Motor neuron (in vitro differentiated cells): ENCODE results near the gene TPRG1L. TPM values are rescaled to one million over a fixed set of nuclear protein-coding genes. Genes with fewer than 3 reads are reported as not detected.

Experiments used
- ATAC-seq, 8 experiments: fragments of 200-7000 bp; cut with Tn5 transposase; replicated peaks in 6 of 8; 2 replicates each; pipeline ENCODE4 v1.8.0; 2021; ENCODE audit warnings: mild to moderate bottlenecking in 8 of 8, moderate library complexity in 8 of 8
- H3K27ac ChIP-seq, 2 donors: fragments of 250-450 bp; sonication (Bioruptor Pico); 2 replicates each; pipeline ENCODE4 v1.9.0; 2021; ENCODE audit warnings: antibody characterized with exemption in 2 of 2, mild to moderate bottlenecking in 2 of 2, moderate library complexity in 1 of 2
- H3K4me1 ChIP-seq, 2 donors: fragments of 250-450 bp; sonication (Bioruptor Pico); replicated peaks in 1 of 2; 2 replicates each; pipeline ENCODE4 v1.6.1; 2021; ENCODE audit warnings: antibody characterized with exemption in 2 of 2, mild to moderate bottlenecking in 2 of 2, moderate library complexity in 1 of 2
- H3K4me3 ChIP-seq, 5 donors: fragments of 250-450 bp; sonication (Bioruptor Pico); 2 replicates each; pipeline ENCODE4 v1.9.0; 2021; ENCODE audit warnings: antibody characterized with exemption in 5 of 5, mild to moderate bottlenecking in 5 of 5, moderate library complexity in 4 of 5
- WGBS, 10 experiments: fragments of 450-650 bp; shearing (Covaris generic); methylation state at CpG; one replicate each; pipeline ENCODE4 v1.0.0; 2022; 5-methylcytosine and 5-hydroxymethylcytosine counted together
- in situ Hi-C, 9 experiments: fragments of 400-800 bp; cut with MboI; loops; one replicate each; pipeline ENCODE4 v1.15.0; 2021; ENCODE audit warnings: low sequenced_read_pairs in 9 of 9, low pct_unique_long_range_greater_than_20kb in 2 of 9; ENCODE audit not compliant: unreplicated experiment in 9 of 9
- total RNA-seq, 8 experiments: library from RNA; unstranded; fragments of 300-600 nt; gene quantifications; 2 replicates each; pipeline versions ENCODE4 v1.2.3 to v1.2.4, GENCODE V29; 2022

Gene TPRG1L
- total RNA-seq, 8 experiments from 2014 or later: 12.6 to 36.3 (median 25.7) TPM

GRCh38 chr1:3672231-3672970, 47.6 kb downstream of the TPRG1L start:
- in situ Hi-C loops: no loop called here
- Histone ChIP-seq H3K4me3 (no peak overlapping the region), H3K4me1 (peaks cover 10 to 25% of the 10 kb centered on the region in 2 donors), H3K27ac (no peak overlapping the region)
- no peak for ATAC-seq
- 76 to 100% (median 100%) methylated on average over 1 to 7 of the region's 21 CpGs; no CpG with 5 or more reads in 5 of the 10 experiments for WGBS, 10 experiments

- Histone ChIP-seq H3K27ac (no peak overlapping the region), H3K4me1 (peaks cover 10 to 25% of the 10 kb centered on the region in 2 donors), H3K4me3 (no peak overlapping the region)
- in situ Hi-C loops: no loop called here
- WGBS, 10 experiments: 63 to 100% (median 84%) methylated on average over 3 to 13 of the region's 17 CpGs; no CpG with 5 or more reads in 4 of the 10 experiments
- no peak for ATAC-seq
These were observed 48.2 kb downstream of the TPRG1L start for GRCh38 chr1:3672971-3673361.

- Histone ChIP-seq H3K27ac (no peak overlapping the region), H3K4me1 (peaks cover 8 to 23% of the 10 kb centered on the region in 2 donors), H3K4me3 (no peak overlapping the region)
- in situ Hi-C loops: no loop called here
- ATAC-seq: no peak
- 72 to 100% (median 88%) methylated on average over 2 to 22 of the region's 25 CpGs; no CpG with 5 or more reads in 4 of the 10 experiments for WGBS, 10 experiments
These were observed 48.7 kb downstream of the TPRG1L start for GRCh38 chr1:3673381-3674099.

- in situ Hi-C loops: no loop called here
- Histone ChIP-seq H3K4me3 (no peak overlapping the region), H3K27ac (no peak overlapping the region), H3K4me1 (peaks cover 3 to 14% of the 10 kb centered on the region in 2 donors)
- ATAC-seq: peak in 5 of 8 experiments; percentile 7 to 81 (median 30)
- 23 to 80% (median 53%) methylated on average over 1 to 13 of the region's 30 CpGs; no CpG with 5 or more reads in 2 of the 10 experiments for WGBS, 10 experiments
These were observed 49.6 kb downstream of the TPRG1L start for GRCh38 chr1:3674100-3675094.

- 30 to 58% (median 39%) methylated on average over 2 to 4 of the region's 11 CpGs; no CpG with 5 or more reads in 7 of the 10 experiments for WGBS, 10 experiments
- in situ Hi-C loops: no loop called here
- no peak overlapping the region for H3K27ac ChIP-seq
- no peak for ATAC-seq
- no peak overlapping the region for H3K4me3 ChIP-seq
- peaks cover 0 to 14% of the 10 kb centered on the region in 2 donors for H3K4me1 ChIP-seq
These were observed 50.6 kb downstream of the TPRG1L start for GRCh38 chr1:3675436-3675835.

- in situ Hi-C loops: no loop called here
- Histone ChIP-seq H3K4me3 (no peak overlapping the region), H3K4me1 (peaks cover 0 to 7% of the 10 kb centered on the region in 2 donors), H3K27ac (no peak overlapping the region)
- ATAC-seq: no peak
- 53 to 73% (median 56%) methylated on average over 6 to 12 of the region's 22 CpGs; no CpG with 5 or more reads in 6 of the 10 experiments for WGBS, 10 experiments
These were observed 52.0 kb downstream of the TPRG1L start for GRCh38 chr1:3676581-3677470.

- no peak overlapping the region for H3K27ac ChIP-seq
- in situ Hi-C loops: no loop called here
- H3K4me3 ChIP-seq: no peak overlapping the region
- peaks cover 0 to 3% of the 10 kb centered on the region in 2 donors for H3K4me1 ChIP-seq
- no peak for ATAC-seq
- WGBS, 10 experiments: 33 to 100% (median 62%) methylated on average over 1 to 5 of the region's 5 CpGs; no CpG with 5 or more reads in 2 of the 10 experiments
These were observed 52.7 kb downstream of the TPRG1L start for GRCh38 chr1:3677484-3677883.

GRCh38 chr1:3678361-3679097, 53.7 kb downstream of the TPRG1L start:
- WGBS, 10 experiments: 36 to 73% (median 50%) methylated on average over 1 to 13 of the region's 21 CpGs; no CpG with 5 or more reads in 5 of the 10 experiments
- H3K4me1 ChIP-seq: peaks cover 0 to 3% of the 10 kb centered on the region in 2 donors
- H3K27ac ChIP-seq: no peak overlapping the region
- in situ Hi-C loops: no loop called here
- H3K4me3 ChIP-seq: no peak overlapping the region
- ATAC-seq: no peak

- WGBS, 10 experiments: 77 to 96% (median 84%) methylated on average over 2 to 17 of the region's 18 CpGs; no CpG with 5 or more reads in 1 of the 10 experiments
- no peak for ATAC-seq
- in situ Hi-C loops: no loop called here
These were observed 54.3 kb downstream of the TPRG1L start for GRCh38 chr1:3679098-3679555.

More at GRCh38 chr1:3679098-3679555, 54.3 kb downstream of the TPRG1L start:
- Histone ChIP-seq H3K27ac (no peak overlapping the region), H3K4me1 (peaks cover 0 to 7% of the 10 kb centered on the region in 2 donors), H3K4me3 (no peak overlapping the region)
